HCT116 (cell line): ENCODE data around the gene GFOD1.

Experiments used
- CEBPB ChIP-seq: IDR thresholded peaks from 2 replicates; pipeline ENCODE4 v1.6.1; 2012; ENCODE audit warnings: low read depth
- CTCF ChIP-seq, 3 experiments: fragments of 200-600 bp in 1 of 3; sonication (generic) in 1 of 3; IDR thresholded peaks in 2 of 3; conservative IDR thresholded peaks in 1 of 3; 2 replicates each; pipeline ENCODE4 v1.5.1; 2012 to 2017; ENCODE audit warnings: low read depth in 2 of 3, low read length in 2 of 3, antibody characterized with exemption in 1 of 3, borderline replicate concordance in 1 of 3, control low read depth in 1 of 3, mild to moderate bottlenecking in 1 of 3, mixed read lengths in 1 of 3, mixed run types in 1 of 3, moderate library complexity in 1 of 3; ENCODE audit not compliant: insufficient read depth in 1 of 3
- EZH2 ChIP-seq: fragments of 200-600 bp; sonication (generic); IDR thresholded peaks from 2 replicates; pipeline ENCODE4 v1.6.1; 2017; ENCODE audit warnings: antibody characterized with exemption, mixed run types
- POLR2A ChIP-seq: IDR thresholded peaks from 2 replicates; pipeline ENCODE4 v1.7.0; 2011; ENCODE audit warnings: borderline replicate concordance; ENCODE audit not compliant: insufficient read depth, insufficient read length; ENCODE audit errors: extremely low read depth
- POLR2AphosphoS5 ChIP-seq: IDR thresholded peaks from 2 replicates; pipeline ENCODE4 v1.6.1; 2011; ENCODE audit warnings: mild to moderate bottlenecking, low read depth, low read length, moderate library complexity
- RAD21 ChIP-seq: IDR thresholded peaks from 2 replicates; pipeline ENCODE4 v1.6.1; 2012; ENCODE audit warnings: low read depth, mild to moderate bottlenecking
- REST ChIP-seq: IDR thresholded peaks from 2 replicates; pipeline ENCODE4 v1.6.1; 2012; ENCODE audit warnings: low read depth
- SP1 ChIP-seq: IDR thresholded peaks from 2 replicates; pipeline ENCODE4 v1.6.1; 2012; ENCODE audit warnings: low read depth
- TCF7L2 ChIP-seq: IDR thresholded peaks from 2 replicates; pipeline ENCODE4 v1.7.0; 2011; ENCODE audit warnings: borderline replicate concordance, inconsistent platforms; ENCODE audit not compliant: insufficient read depth, insufficient read length; ENCODE audit errors: extremely low read depth
- YY1 ChIP-seq: IDR thresholded peaks from 2 replicates; pipeline ENCODE4 v1.6.1; 2011; ENCODE audit warnings: low read length, low read depth, moderate library complexity, mild to moderate bottlenecking; ENCODE audit not compliant: insufficient replicate concordance; ENCODE audit errors: extremely low read depth
- ZNF274 ChIP-seq: fragments of 200-500 bp; sonication (Bioruptor generic); IDR thresholded peaks from 2 replicates; pipeline ENCODE4 v1.6.1; 2014; ENCODE audit warnings: mild to moderate bottlenecking, low read depth, low read length, inconsistent platforms

GRCh38 chr6:13328076-13328874, 159.1 kb downstream of the GFOD1 start, which contains the start of gene TBC1D7:
- TF ChIP-seq CTCF (IDR thresholded peaks at IDR 0.05 in 2 of 3, conservative IDR thresholded peaks at IDR 0.05 in 1 of 3; ENCODE audit: borderline replicate concordance in 1 of 3, insufficient read depth in 1 of 3, low read depth in 2 of 3, low read length in 2 of 3) (peak in 2 of 3 experiments; percentile 12; a peak in 1 of 6 replicates), RAD21 (no peak), EZH2 (no peak), POLR2A (peak; percentile 56), SP1 (no peak), POLR2AphosphoS5 (peak; percentile 95), ZNF274 (no peak), TCF7L2 (no peak), YY1 (no peak), REST (no peak), CEBPB (no peak)
